Activated naive CD4-positive, alpha-beta T cell (primary cell): ENCODE data around the gene CALY.
"Not testable (repeated sequence)": the region's sequence is repeated elsewhere in the genome, so short reads cannot be mapped to it uniquely, and the experiment has no call there.

ENCODE experiments used
- DNase-seq, 4 experiments: peaks; one replicate each; lab custom pipeline; 2025; lab: John Stamatoyannopoulos, UW

The CALY gene, protein sequence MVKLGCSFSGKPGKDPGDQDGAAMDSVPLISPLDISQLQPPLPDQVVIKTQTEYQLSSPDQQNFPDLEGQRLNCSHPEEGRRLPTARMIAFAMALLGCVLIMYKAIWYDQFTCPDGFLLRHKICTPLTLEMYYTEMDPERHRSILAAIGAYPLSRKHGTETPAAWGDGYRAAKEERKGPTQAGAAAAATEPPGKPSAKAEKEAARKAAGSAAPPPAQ

DNA sequence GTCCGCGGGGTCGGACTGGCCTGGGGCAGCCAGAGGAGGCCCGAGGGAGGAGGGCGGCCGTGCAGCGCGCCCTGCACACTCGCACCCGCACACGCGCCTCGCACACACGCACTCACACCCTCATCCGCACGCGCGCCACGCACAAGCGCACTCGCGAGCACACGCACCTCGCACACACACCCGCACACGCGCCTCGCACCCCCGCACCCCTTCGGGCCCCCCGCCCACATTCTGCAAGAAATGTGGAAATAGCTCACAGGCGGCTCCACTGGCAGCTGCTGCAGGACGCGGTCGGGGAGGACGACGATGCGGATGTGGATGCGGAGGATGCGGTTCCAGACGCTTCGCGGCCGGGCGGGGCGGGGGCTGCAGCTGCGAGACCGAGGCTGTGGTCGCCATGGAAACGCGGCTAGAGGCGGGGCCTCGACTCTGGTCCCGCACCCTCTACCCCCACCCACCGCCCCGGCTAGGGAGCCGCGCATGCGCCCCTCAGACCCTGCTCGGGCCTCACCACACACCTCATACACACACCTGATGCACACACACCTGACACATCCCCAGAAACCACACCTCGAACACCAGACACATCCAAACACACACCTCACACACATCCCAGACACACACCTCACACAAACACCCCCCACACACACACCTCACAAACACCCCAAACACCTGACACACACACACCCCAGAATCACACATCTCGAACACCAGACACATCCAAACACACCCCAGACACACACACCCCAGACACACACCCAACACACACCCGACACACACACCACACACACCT is at the start of gene CALY:
CALY (minus strand) TSS at position 320 of the 793 bp plus-strand sequence. CDS start 7,907 bp downstream, outside the sequence.
- peak; percentile 44 to 91 (median 70) for DNase-seq

DNA sequence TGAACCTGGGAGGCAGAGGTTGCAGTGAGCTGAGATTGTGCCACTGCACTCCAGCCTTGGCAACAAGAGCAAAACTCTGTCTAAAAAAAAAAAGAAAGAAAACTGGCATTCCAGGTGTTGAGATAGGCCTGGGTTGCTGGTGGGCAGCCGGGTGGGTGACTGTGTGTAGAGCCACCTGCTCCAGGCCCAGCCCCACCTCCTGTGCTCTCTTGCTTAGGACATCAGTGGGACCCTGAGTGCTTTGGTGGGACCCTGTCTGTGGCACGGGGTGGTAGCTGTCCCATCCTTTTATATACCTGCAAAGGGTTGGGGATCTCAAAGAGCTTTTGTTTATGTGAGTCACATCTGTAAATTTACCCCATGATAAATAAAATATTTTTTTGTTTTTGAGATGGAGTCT is 48.5 kb upstream of the CALY start:
- no peak for DNase-seq

DNA sequence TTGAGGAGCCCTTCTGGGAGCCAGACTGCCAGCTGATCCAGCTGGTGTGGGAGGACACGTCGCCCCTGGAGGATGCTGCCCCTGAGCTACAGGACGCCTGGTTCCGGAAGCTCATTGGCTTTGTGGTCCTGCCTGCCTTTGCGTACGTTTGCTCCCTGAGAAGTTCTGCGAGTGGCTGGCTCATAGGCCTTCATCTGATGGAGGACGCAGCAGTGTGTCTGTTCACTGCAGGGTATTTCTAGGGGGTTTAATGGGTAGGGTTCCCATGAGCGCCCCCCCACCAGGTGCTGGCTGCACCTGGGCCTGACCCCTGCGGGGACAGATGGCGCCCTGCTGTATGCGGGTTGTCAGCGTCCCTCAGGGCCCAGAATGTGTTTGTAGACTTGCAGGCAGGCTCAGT is 47.4 kb upstream of the CALY start:
- DNase-seq, result no peak

DNA sequence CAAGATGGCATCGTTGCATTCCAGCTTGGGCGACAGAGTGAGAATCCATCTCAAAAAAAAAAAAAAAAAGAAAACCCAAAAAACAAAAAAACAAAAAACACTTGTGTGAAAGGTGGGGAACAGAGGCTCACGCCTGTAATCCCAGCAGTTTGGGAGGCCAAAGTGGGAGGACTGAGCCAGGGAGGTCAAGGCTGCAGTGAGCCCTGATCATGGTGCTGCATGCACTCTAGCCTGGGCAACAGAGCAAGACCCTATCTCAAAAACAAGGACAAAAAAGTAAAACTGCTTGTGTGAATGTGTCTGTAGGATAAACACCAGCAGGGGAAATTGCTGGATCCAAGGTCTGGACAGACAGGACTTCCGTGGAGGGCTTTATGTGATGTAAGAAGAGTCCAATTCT is 46.9 kb upstream of the CALY start:
- DNase-seq, result no peak

DNA sequence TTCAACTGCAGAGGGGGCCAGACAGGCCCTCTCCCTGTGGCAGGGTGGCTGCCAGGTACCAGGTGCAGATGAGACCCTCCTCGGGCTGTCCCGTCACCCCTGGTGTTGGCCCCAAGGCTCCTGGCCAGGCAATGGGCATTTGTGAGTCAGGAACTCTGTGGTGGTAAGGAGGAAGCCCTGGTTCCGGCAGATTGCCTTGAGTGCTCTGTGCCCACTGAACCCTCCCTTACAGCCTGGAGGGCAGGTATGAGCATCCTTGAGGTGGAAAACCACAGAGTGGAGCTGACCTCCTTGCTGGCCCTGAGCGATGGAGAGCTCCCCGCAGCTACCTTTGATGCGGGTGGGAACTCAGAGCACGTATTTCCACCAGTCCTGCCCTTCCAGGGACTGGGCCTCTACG is 44.3 kb upstream of the CALY start:
- DNase-seq, result no peak

DNA sequence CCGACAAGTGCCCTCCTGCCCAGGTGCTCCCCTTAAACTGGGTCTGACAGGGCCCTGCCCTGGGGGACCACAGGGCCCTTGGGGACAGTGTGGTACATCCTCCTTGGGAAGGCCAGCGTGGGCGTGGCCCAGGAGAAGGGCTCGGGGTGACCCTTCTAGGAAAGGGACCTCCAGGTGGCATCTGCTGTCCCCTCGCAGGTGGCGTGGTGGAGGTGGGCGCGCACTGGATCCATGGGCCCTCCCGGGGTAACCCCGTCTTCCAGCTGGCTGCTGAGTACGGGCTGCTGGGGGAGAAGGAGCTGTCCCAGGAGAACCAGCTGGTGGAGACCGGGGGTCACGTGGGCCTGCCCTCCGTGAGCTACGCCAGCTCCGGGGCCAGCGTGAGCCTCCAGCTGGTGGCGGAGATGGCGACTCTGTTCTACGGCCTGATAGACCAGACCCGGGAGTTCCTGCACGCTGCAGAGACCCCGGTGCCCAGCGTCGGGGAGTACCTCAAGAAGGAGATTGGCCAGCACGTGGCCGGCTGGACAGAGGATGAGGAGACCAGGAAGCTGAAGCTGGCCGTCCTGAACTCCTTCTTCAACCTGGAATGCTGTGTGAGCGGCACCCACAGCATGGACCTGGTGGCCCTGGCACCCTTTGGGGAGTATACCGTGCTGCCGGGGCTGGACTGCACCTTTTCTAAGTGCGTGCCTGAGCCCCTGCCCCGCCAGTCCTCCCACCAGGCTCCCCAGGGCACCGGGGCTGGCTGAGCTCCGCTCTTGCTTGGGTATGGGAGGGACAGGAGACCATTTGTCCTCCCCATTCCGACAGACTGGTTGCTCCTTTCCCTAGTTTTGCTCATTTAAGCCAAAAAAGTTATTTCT is 43.3 kb upstream of the CALY start:
- no peak for DNase-seq

DNA sequence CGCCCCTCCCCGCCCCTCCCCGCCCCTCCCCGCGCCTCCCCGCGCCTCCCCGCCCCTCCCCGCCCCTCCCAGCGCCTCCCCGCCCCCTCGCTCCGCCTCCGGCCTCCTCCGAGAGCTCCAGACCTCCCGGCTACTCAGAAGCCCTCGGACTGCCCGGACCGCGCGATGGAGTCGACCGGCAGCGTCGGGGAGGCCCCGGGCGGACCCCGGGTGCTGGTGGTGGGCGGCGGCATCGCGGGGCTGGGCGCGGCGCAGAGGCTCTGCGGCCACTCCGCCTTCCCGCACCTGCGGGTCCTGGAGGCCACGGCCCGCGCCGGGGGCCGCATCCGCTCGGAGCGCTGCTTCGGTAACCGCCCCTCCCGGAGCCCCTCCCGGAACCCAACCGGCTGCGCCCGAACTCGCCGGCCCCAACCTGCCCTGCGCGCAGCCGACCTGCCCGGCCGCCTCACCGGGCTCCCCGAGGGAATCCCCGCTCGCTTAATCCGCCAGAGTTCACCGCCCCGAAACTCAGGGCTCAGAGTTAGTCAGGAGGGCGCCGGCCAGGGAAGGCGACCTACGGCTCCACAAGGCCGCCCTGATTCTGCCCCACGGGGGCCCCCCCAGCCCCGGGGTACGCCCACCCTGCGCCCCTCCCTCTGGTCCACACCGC is 42.6 kb upstream of the CALY start, which contains the start of gene PAOX:
PAOX (plus strand) TSS at position 111 of the 649 bp plus-strand sequence; CDS start at position 166, 55 bp downstream.
- DNase-seq, result peak in 1 of 4 experiments; percentile 49

DNA sequence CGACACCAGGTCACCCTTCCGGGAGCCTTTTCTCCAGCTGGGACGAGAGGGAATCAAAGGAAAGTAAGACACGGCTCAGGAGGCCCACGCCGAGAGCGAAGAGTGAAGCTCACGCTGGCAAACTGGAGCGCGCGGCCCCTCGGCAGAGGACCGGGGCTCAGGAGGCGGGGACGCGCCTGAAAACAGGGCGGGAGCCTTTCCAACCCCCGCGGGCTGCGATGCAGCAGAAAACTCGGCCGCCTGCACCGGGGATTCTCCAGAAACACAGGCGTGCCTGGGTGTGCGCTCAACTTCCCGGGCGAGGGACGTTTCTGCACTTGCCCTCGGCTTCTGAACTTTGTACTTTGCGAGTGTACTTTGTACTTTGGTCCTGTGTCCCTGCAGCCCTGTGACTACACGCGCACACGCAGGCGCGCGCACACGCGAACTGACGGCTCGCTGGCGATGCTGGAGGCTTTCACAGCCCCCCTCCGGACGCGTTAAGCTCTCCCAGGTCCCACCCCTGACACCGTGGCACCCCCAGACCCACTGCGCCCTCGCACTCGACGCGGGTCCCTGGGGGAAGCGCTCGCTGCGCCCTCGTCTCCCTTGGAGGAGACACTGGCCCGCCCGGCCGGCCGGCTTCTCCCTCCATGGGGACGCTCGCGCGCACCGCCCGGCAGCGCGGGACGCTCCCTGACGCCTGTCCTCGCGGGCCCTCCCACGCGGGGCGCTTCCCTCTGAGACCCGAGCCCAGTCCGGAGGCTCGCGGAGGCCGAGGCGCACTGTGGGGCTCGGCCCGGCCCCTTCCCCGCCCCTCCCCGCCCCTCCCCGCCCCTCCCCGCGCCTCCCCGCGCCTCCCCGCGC is 41.8 kb upstream of the CALY start:
- DNase-seq, result peak in 2 of 4 experiments; percentile 56 to 64

DNA sequence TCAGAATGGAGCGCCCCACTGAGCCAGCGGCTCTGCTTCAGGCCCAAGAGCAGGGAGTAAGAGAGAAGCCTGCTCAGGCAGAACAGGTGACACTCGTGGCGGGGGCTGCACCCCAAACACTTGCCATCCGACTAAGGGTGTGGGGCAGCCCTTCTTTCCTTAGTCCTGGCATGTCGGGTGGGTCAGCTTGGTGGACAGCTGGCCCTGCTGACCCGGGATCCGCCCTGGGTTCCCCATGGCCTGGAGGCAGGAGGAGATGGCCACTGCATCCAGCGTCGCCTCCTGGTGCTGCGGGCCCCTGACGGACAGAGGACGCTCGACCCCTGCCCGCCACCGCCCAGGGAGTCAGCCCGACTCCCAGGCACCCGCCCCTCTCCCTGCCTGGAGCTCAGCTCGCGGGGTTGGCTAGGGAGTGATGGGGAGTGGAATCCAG is 41.1 kb upstream of the CALY start:
- no peak for DNase-seq

DNA sequence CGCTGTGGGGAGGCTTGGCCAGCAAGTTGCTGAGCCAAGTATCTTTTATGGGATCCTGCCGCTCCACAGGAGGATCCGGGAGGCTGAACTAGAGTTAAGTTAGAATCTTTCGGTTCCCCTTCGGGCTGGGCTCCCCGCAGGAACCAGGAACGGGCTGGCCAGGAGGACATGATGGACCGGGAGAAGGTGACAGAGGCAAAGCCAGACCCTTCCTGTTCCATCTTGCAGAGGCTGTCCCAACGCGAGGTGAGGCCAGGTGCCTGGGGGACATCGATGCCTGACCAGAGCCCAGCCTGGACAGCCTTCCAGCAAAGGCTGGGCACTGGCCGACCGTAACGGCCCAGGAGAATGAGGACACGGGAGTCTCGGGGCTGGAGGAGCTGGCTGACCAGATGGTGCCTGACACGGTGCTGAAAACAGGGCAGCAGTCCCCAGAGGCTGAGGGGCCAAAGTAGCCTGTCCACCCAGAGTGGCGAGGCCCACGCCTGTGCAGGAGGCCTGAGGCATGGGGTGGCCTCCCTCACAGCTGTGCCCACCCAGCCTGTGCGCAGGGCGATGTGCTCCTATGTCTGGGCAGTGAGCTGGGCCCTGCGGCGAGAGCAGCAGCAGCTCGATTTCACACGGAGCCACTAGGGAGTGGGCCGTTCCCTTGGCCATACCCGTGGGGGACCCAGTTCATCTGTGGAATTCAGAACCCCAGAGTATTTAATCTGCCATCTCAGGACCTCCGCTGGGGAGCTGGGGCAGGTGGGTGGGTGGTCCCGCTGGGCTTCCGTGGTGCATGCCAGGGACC is 40.5 kb upstream of the CALY start:
- no peak for DNase-seq

DNA sequence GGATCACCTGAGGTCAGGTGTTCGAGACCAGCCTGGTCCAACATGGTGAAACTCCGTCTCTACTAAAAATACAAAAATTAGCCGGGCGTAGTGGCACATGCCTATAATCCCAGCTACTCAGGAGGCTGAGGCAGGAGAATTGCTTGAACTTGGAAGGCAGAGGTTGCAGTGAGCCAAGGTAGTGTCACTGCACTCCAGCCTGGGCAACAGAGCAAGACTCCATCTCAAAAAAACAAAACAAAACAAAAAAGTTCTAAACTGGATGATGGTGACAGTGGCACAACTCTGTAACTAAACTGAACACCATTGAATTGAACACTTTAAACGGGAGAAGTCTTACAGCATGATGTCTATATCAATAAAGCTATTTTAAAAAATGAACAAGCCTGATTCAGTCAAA is 39.5 kb upstream of the CALY start:
- DNase-seq, result not testable (repeated sequence)

DNA sequence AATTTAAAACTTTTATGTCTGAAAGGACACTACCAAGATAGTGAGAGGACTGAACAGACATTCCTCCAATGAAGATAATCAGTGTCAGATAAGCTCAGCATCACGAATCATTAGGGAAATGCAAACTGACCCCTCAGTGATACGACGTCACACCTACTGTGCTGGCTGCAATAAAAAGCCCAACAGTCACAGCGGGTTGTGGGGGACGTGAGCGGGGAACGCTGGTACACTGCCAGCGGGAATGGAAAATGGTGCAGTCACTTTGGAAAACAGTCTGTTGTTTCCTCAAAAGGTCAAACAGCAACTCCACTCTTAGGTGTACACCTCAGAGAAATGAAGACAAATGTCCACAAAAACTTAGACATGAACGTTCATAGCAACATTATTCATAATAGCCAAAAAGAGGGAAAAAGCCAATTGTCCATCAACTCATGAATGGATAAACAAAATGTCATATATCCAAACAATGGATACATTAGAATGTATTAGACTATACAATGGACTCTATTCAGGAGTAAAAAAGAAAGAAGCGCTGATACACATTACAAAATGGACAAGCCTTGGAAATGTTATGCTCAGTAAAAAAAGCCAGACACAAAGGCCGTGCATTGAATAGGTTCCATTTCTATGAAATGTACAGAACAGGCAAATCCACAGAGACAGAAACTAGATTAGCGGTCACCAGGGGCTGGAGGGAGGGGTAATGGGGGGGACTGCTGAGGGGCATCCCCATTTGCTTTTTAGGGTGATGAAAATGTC is 38.8 kb upstream of the CALY start:
- no peak for DNase-seq

DNA sequence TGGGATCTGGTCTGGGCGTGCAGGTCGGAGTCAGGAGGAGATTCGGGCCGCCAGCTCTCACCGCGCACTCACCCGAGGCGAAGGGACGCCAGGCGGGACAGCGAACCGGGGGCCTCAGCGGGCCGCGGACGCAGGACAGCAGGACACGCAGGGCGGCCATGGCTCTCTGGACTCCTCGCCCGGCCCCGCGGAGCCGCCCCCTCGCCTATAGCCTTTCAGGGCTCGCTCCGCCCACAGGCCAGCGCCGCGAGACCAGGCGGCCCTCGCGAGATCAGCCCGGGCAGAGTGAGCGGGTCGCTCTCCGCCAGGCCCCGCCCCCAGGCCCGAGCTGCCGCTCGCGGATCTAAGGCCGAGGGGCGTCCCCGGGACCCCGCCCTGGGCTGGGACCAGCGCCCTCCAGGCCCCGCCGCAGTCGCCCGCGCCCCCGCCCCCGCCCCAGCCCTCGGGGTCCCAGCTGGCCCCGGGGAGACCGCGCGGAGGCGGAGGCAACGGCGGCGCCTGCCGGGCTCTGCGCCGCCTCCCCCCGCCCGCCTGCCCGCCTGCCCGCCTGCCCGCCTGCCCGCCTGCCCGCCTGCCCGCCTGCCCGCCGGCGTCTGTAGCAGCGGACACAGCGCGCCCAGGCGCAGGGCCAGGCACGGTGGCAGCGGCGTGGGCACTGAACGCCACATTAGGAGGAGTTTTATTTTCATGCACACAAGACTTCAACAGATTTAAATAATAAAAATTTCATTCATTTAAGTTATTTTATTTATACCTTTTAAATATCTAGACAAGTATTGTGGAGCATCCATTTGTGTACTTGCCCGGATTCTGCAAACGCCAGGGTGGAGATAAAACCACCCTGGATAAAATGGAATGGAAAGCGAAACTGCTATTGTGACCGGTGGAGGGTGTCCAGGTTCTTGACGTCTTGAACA is 36.7 kb upstream of the CALY start, which contains the start of gene ECHS1:
ECHS1 (minus strand) TSS at position 181 of the 917 bp plus-strand sequence; CDS start at position 160, 21 bp downstream.
- DNase-seq, result peak; percentile 66 to 91 (median 76)

DNA sequence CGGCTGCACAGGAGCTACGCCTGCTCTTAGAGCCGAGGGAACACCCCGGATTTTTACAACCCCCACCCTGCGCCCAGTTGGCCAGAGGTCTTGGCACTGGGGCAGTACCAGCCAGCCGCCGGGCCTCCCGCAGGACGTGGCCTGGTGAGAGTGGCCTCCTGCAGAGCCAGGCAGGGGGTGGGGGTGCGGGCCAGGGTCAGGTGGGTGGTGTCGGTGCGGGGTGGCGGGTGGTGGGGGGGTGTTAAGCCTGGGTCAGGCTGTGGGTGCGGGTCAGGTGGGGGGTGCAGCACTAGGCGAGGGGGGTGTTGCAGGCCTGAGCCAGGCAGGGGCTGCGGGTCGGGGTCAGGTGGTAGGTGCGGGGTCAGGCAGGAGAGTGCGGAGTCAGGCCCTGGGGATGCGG is 35.8 kb upstream of the CALY start:
- no peak for DNase-seq

DNA sequence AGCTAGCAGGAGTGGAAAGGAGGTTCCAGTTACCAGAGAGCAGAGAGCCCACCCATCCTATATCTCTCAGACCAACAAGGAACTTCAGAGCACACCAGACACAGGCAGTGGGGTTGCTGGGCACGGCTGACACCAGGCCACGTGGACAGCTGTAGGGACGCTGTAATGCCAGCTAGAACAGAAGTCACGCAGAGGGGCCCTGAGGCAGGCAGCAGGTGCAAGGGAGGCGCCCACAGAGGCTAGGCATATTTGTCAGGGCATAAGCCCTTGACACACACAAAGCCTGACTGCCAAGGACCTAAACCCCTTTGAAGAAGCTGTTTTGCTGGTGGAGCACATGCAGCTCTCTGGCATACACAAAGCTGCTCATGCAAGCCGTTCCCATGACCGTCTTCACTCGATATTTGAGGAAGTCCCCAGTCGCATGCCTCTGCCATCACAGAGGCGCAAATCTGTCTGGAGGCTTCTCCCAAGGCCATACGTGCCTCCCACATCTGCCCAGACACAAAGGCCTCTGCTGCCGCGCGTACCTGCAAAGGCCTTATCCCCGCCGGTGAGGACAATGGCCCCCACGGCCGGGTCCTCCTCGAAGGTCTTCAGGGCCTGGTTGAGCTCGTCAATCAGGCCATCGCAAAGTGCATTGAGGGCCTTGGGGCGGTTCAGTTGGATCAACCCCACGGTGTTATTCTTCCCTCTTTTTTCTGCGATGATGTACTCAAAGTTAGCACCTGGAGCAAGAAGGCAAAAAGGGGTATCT is 33.5 kb upstream of the CALY start:
- DNase-seq, result no peak

DNA sequence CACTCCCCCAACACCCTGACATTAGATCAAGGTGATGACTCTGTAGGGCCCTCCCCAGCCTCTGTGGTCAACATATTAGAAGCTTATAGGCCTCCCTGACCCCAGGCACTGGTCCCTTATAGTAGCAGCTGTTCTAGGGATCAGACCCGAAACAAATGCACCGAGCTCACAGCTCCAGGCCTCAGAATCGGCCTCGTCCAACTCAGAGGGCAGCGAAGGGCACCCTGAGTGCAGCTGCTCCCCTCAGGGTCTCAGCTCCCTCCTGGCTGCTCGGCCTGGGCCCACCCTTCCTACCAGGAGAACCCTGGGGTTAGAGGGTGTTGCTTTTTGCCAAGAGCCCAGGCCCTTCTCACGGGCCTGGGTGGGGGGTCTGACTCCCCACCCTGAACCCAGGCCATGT is 31.5 kb upstream of the CALY start:
- no peak for DNase-seq

DNA sequence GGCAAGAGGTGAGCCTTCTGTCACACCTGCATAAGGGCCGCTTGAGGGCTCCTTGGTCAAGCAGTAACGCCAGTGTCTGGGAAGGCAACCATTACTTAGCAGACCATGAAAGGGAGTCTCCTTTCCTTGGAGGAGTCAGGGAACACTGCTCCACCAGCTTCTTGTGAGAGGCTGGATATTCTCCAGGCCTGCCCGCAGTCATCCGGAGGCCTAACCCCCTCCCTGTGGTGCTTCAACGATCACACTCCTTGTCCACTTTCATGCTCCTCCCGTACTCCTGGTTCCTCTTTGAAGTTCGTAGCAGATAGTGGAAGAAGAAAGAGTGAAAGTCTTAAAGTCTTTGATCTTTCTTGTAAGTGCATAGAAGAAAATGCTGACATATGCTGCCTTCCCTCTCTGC is 30.8 kb upstream of the CALY start:
- not testable (repeated sequence) for DNase-seq
